Caco-2 (cell line): Measurements from ENCODE around the gene OR8H2. TPM values are rescaled to one million over a fixed set of nuclear protein-coding genes. Genes with fewer than 3 reads are reported as not detected.
"Not testable (repeated sequence)": the region's sequence is repeated elsewhere in the genome, so short reads cannot be mapped to it uniquely, and the experiment has no call there.

Experiments
- BruUV-seq: library from RNA; stranded (reverse); fragments of 400-500 nt; replicated peaks from 2 replicates; lab custom pipeline; 2021; lab: Mats Ljungman, UMichigan
- CTCF ChIA-PET: fragments of 300-600 bp; sonication (Branson Sonifier 250); formaldehyde crosslinking; loops from one replicate; lab custom pipeline; 2022; ENCODE audit warnings: antibody characterized with exemption; lab: Charles Lee
- POLR2A ChIA-PET: fragments of 300-600 bp; sonication (Branson Sonifier 250); formaldehyde crosslinking; loops from one replicate; lab custom pipeline; 2022; ENCODE audit warnings: antibody characterized with exemption; lab: Charles Lee
- DNase-seq, 2 experiments: peaks; one replicate each; pipeline versions ENCODE4 v3.0.0 to v3.0.0-alpha.2; 2020 to 2022
- H3K27me3 ChIP-seq: replicated peaks from 2 replicates; pipeline ENCODE4 v1.6.0; 2011; ENCODE audit warnings: low read length; ENCODE audit not compliant: control insufficient read depth, insufficient read depth
- H3K36me3 ChIP-seq: 2 replicates; pipeline ENCODE4 v1.5.1; 2011; ENCODE audit warnings: low read length; ENCODE audit not compliant: control insufficient read depth, insufficient read depth
- H3K4me1 ChIP-seq: fragments of 250-450 bp; sonication (Bioruptor Pico); 2 replicates; pipeline ENCODE4 v1.5.1; 2020; ENCODE audit warnings: mild to moderate bottlenecking
- H3K4me3 ChIP-seq: 2 replicates; pipeline ENCODE4 v1.5.1; 2011; ENCODE audit warnings: low read depth, mild to moderate bottlenecking, control low read depth, low read length
- H3K9me3 ChIP-seq: fragments of 250-450 bp; sonication (Bioruptor Pico); 2 replicates; pipeline ENCODE4 v1.5.1; 2020; ENCODE audit warnings: mild to moderate bottlenecking, moderate library complexity
- H3K27ac Mint-ChIP-seq: one replicate; pipeline ENCODE4 v1.8.0; 2022; ENCODE audit warnings: mixed read lengths; ENCODE audit not compliant: unreplicated experiment
- H3K27me3 Mint-ChIP-seq: one replicate; pipeline ENCODE4 v1.8.0; 2022; ENCODE audit warnings: mixed read lengths; ENCODE audit not compliant: insufficient read depth, unreplicated experiment
- H3K36me3 Mint-ChIP-seq: one replicate; pipeline ENCODE4 v1.8.0; 2022; ENCODE audit warnings: mild to moderate bottlenecking, mixed read lengths; ENCODE audit not compliant: insufficient read depth, unreplicated experiment
- H3K4me1 Mint-ChIP-seq: one replicate; pipeline ENCODE4 v1.8.0; 2022; ENCODE audit warnings: low read depth, mixed read lengths; ENCODE audit not compliant: unreplicated experiment
- H3K4me3 Mint-ChIP-seq: one replicate; pipeline ENCODE4 v1.8.0; 2022; ENCODE audit warnings: mild to moderate bottlenecking, moderate library complexity, mixed read lengths; ENCODE audit not compliant: unreplicated experiment
- H3K9me3 Mint-ChIP-seq: one replicate; pipeline ENCODE4 v1.8.0; 2022; ENCODE audit warnings: mixed read lengths; ENCODE audit not compliant: unreplicated experiment
- intact Hi-C: fragments of 100-400 bp; cut with micrococcal nuclease; formaldehyde crosslinking; loops from one replicate; pipeline ENCODE4 v1.10.0; 2022; ENCODE audit not compliant: unreplicated experiment
- total RNA-seq: library from RNA; stranded (reverse); gene quantifications from 2 replicates; pipeline ENCODE4 v1.2.3, GENCODE V29; 2022
- TF ChIP-seq, protein P1 (sequence below), 2 experiments: fragments of 200-600 bp in 1 of 2; IDR thresholded peaks; 1 replicate in 1 of 2; 2 replicates in 1 of 2; pipeline versions ENCODE4 v1.5.1 to v1.8.0; 2011 to 2022; ENCODE audit warnings: antibody characterized with exemption in 1 of 2, control low read depth in 1 of 2, inconsistent platforms in 1 of 2, low read depth in 1 of 2, low read length in 1 of 2, mild to moderate bottlenecking in 1 of 2, moderate library complexity in 1 of 2; ENCODE audit not compliant: insufficient read depth in 1 of 2, severe bottlenecking in 1 of 2, unreplicated experiment in 1 of 2

Gene OR8H2
- total RNA-seq, 1 experiment from 2014 or later: not detected

DNA sequence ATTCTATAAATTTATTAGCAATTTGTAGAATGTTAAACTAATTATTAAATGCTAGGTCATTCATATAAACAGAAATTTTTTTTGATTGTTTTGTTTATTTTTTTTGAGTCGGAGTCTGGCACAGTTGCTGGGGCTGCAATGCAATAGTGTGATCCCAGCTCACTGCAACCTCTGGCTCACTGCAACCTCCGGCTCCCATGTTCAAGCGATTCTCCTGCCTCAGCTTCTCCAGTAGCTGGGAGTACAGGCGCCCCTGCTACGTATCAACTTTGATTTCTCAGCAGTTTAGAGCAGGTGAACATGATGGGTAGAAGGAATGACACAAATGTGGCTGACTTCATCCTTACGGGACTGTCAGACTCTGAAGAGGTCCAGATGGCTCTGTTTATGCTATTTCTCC lies 18.6 kb downstream of the OR8H2 start, which contains the start of gene OR8H3:
Gene OR8H3 (plus strand): TSS at position 301 of the 400 bp plus-strand sequence. CDS start 0 bp downstream, at position 301.
- Histone ChIP-seq H3K9me3 (no peaks in the 10 kb centered on the region), H3K27me3 (no peaks in the 10 kb centered on the region), H3K4me3 (no peak within 1 kb of the TSS), H3K4me1 (no peaks in the 10 kb centered on the region), H3K36me3 (no peaks in the 10 kb centered on the region)
- intact Hi-C loops: no loop called here
- DNase-seq: no peak
- no TSS peak for BruUV-seq
- POLR2A ChIA-PET: no interaction called here
- no peak within 1 kb of the TSS for H3K4me3 Mint-ChIP-seq
- CTCF ChIA-PET: no interaction called here
- H3K27me3 Mint-ChIP-seq: peaks cover 2% of the 10 kb centered on the region
- TF ChIP-seq, protein P1, sequence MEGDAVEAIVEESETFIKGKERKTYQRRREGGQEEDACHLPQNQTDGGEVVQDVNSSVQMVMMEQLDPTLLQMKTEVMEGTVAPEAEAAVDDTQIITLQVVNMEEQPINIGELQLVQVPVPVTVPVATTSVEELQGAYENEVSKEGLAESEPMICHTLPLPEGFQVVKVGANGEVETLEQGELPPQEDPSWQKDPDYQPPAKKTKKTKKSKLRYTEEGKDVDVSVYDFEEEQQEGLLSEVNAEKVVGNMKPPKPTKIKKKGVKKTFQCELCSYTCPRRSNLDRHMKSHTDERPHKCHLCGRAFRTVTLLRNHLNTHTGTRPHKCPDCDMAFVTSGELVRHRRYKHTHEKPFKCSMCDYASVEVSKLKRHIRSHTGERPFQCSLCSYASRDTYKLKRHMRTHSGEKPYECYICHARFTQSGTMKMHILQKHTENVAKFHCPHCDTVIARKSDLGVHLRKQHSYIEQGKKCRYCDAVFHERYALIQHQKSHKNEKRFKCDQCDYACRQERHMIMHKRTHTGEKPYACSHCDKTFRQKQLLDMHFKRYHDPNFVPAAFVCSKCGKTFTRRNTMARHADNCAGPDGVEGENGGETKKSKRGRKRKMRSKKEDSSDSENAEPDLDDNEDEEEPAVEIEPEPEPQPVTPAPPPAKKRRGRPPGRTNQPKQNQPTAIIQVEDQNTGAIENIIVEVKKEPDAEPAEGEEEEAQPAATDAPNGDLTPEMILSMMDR (IDR thresholded peaks at IDR 0.05; ENCODE audit: insufficient read depth in 1 of 2, low read depth in 1 of 2, low read length in 1 of 2, severe bottlenecking in 1 of 2, unreplicated experiment in 1 of 2): no peak
- H3K9me3 Mint-ChIP-seq: no peaks in the 10 kb centered on the region
- H3K36me3 Mint-ChIP-seq: no peaks in the 10 kb centered on the region
- H3K27ac Mint-ChIP-seq: no peak within 1 kb of the TSS
- no peaks in the 10 kb centered on the region for H3K4me1 Mint-ChIP-seq

DNA sequence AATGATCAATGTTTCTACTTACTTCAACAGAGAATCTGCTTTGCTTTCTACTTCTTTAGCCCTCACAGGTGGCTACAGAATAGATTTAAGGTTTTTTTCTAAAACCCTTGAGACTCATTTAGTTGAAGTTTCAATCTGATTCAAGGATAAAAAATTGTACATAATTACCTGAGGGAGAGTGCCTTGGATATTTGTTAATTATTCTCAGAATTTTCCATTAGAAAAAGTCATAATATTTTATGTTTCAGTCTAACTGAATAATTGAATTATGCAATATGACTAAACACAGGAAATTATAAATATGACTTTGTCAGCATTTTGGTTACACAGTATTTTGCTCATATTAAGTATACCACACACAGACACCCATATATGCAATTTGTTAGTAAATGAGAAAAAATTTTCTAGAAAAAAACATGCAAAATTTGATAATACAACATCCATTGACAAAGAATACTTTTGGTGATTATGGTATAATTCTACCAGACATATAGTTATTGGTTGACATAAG lies 36.7 kb downstream of the OR8H2 start, which contains the start of gene OR8J3:
Gene OR8J3 (minus strand): TSS at position 51 of the 511 bp plus-strand sequence. CDS start 2,483 bp downstream, outside the sequence.
- no peaks in the 10 kb centered on the region for H3K36me3 Mint-ChIP-seq
- H3K27me3 Mint-ChIP-seq: no peaks in the 10 kb centered on the region
- ChIA-PET POLR2A (no interaction called here), CTCF (no interaction called here)
- no peaks in the 10 kb centered on the region for H3K9me3 Mint-ChIP-seq
- H3K4me3 ChIP-seq: no peak within 1 kb of the TSS
- BruUV-seq: no TSS peak
- no peaks in the 10 kb centered on the region for H3K36me3 ChIP-seq
- H3K4me1 ChIP-seq: no peaks in the 10 kb centered on the region
- no peaks in the 10 kb centered on the region for H3K4me1 Mint-ChIP-seq
- H3K27me3 ChIP-seq: no peaks in the 10 kb centered on the region
- intact Hi-C loops: no loop called here
- H3K27ac Mint-ChIP-seq: no peak within 1 kb of the TSS
- DNase-seq: no peak
- no peaks in the 10 kb centered on the region; the same call in 1 of the 2 replicates for H3K9me3 ChIP-seq
- TF ChIP-seq, protein P1 (IDR thresholded peaks at IDR 0.05; ENCODE audit: insufficient read depth in 1 of 2, low read depth in 1 of 2, low read length in 1 of 2, severe bottlenecking in 1 of 2, unreplicated experiment in 1 of 2): no peak
- H3K4me3 Mint-ChIP-seq: no peak within 1 kb of the TSS

DNA sequence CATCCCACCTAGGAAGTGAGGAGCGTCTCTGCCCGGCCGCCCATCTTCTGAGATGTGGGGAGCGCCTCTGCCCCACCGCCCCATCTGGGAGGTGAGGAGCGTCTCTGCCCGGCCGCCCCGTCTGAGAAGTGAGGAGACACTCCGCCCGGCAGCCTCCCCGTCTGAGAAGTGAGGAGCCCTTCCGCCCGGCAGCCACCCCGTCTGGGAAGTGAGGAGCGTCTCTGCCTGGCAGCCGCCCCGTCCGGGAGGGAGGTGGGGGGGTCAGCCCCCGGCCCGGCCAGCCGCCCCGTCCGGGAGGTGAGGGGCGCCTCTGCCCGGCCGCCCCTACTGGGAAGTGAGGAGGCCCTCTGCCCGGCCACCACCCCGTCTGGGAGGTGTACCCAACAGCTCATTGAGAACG lies 40.2 kb downstream of the OR8H2 start:
- H3K4me1 Mint-ChIP-seq, H3K4me3 ChIP-seq, intact Hi-C loops, H3K27me3 ChIP-seq, H3K27ac Mint-ChIP-seq, H3K4me3 Mint-ChIP-seq, H3K27me3 Mint-ChIP-seq, H3K4me1 ChIP-seq, BruUV-seq, H3K36me3 Mint-ChIP-seq, H3K9me3 Mint-ChIP-seq, CTCF ChIA-PET, DNase-seq, H3K36me3 ChIP-seq, H3K9me3 ChIP-seq, POLR2A ChIA-PET: not testable (repeated sequence)
